Fibroblast of villous mesenchyme (primary cell): ENCODE data around the gene SPIN1. TPM values are rescaled to one million over a fixed set of nuclear protein-coding genes. Genes with fewer than 3 reads are reported as not detected.

Experiments
- DNase-seq: peaks from one replicate; pipeline ENCODE4 v3.0.0-alpha.2; 2010; ENCODE audit warnings: low read depth
- H3K4me3 ChIP-seq: 2 replicates; pipeline ENCODE4 v1.5.1; 2011; ENCODE audit warnings: low read depth, mild to moderate bottlenecking, low read length
- CTCF ChIP-seq: IDR thresholded peaks from 2 replicates; pipeline ENCODE4 v1.5.1; 2012; ENCODE audit warnings: low read depth, mild to moderate bottlenecking, low read length; ENCODE audit not compliant: insufficient read depth
- total RNA-seq: library from RNA; depleted of rRNA; stranded (reverse); fragments of >200 nt; gene quantifications from 2 replicates; pipeline ENCODE4 v1.2.3, GENCODE V29; 2012

The SPIN1 gene
- total RNA-seq, 1 donor: 165 TPM

DNA sequence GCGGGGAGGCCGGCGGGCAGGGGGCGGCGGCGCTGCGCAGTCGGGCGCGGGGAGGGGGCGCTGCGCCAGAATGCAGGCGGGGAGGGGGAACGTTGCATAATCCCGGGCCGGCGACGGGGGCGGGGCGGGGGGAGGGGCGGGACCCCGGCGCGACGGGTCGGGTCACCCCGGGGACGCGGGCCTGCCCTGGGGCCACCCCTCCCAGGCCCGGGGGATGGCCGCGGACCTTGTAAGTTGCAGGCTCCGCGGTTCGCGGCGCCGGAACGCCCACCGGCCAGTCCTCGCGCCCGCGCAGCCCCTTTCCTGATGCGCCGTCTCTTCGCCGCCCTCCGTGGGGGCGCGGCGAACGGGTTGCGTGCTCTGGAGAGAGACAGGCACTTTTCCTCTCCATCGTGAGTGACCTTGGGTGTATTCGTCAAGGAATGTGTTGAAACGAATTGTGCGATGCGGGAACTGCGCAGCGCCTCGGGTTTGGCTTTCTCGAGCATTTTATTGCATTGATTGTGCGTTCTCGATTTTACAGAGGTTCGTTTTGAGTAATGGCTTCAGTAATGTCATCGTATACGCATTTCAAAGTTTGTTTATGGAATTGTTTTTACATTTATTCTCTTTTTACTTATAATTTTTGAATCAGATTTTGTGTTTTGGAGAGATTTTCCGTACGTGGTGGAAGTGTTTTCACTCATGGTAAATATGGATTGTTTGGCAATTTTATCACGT lies 802 bp downstream of the SPIN1 start:
- H3K4me3 ChIP-seq: peak overlapping the region; percentile 78
- no peak for TF ChIP-seq CTCF
- peak; percentile 78 for DNase-seq

DNA sequence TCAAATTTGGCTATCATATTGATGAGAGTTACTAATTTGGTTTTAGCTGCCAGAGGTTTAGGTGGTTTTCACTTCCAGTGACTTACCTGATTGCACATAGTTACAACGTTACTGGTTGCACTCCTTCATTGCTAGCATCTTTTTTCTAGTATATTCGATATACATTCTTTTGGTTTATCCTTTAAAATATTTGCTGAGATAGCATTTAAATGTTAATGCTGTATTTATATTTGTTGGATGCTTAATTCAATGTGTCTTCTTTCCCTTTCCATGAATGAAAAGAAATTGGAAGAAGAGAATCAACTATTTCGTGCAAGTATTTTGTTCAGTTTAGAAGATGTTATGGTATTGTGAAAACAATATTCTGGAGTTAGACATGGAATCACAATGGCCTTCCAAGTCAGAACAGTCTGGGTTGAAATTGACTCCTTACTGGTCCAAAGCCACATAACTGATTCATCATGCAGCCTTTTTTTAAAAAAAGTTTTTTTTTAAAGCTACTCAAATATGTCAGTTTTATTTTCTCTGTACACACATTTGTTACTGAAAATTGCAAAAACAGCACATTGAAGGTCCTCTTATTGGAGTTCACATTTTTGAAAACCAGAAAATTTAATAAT lies 2.2 kb downstream of the SPIN1 start:
- no peak for TF ChIP-seq CTCF
- no peak overlapping the region for H3K4me3 ChIP-seq
- no peak for DNase-seq

DNA sequence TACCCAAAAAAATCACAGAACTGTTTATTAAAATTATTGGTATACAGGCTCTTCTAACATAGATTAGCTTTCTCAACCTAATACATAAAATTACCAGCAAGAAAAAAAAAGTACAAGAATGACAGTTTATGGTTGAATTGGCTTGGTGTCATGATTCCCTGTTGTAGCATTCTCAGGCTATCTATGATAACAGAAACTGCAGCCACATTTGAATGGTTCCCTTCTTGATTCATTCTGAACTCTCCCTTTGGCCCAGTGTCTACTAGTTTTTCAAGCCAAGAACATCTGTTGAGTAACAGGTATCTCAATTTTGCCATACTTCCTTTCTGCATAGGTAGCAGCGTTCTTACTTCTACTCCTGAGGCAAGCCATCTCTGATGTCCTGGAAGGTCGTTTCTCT lies 3.0 kb downstream of the SPIN1 start:
- TF ChIP-seq CTCF: no peak
- H3K4me3 ChIP-seq: no peak overlapping the region
- DNase-seq: no peak

DNA sequence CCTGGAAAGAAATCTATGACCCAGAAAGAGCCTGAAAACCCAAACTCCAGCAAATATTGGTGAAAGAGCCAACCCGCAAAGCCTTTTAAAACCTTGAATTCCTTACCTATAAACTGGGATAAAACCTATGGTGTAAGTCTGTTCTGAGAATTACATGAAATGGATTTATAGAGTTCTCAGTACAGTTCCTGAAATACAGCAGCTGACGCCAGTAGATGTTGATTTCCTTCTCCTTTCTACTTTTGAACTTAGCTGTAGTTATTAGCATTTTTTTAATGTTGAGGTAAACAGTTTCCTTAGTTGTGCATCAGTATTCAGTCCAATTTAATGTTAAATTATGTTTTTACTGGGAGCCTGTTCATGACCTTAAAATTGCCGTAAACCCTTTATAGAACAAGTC lies 3.7 kb downstream of the SPIN1 start:
- peak; percentile 44 for DNase-seq
- no peak overlapping the region for H3K4me3 ChIP-seq
- no peak for TF ChIP-seq CTCF

- no peak overlapping the region for H3K4me3 ChIP-seq
- TF ChIP-seq CTCF: no peak
- no peak for DNase-seq
Measured at GRCh38 chr9:88392549-88392948, 4.3 kb downstream of the SPIN1 start.

DNA sequence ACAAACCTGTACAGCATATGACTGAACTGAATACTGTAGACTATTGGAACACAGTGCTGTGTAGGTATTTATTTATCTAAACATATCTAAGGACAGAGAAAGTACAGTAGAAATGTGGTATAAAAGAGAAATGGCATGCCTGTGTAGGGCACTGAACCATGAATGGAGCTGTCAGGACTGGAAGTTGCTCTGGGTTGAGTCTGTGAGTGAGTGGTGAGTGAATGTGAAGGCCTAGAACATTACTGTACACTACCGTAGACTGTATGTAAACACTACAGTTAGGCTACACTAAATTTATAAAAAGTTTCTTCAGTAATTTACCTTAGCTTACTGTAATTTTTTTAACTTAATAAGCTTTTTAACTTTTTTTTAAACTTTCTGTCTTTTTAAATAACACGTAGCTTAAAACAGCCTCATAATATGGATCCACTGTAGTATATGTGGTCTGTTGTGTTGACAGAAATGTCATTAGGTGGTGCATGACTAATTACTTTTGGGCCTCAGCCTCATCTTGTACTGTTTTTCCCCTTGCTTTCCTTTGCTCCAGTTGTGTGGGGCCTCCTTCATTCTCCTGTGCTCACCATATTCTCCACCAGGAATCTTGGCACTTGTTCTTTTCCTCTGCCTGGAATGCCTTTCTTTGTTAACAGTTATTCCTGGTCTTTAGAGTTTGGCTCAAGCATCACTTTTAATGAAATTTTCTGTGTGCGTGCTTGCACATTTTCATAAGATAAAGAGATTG lies 8.8 kb downstream of the SPIN1 start:
- no peak for TF ChIP-seq CTCF
- peak; percentile 22 for DNase-seq
- H3K4me3 ChIP-seq: no peak overlapping the region
